ENCODE measurements around the gene EML1. TPM values are rescaled to one million over a fixed set of nuclear protein-coding genes. Genes with fewer than 3 reads are reported as not detected.

EML1 gene
- total RNA-seq, 1 donor from 2014 or later = 24.1 TPM

GRCh38 chr14:99958380-99958779, 165.2 kb downstream of the EML1 start:
- DNase-seq (ENCODE audit: low read depth) = no peak

GRCh38 chr14:99961826-99962518, 168.8 kb downstream of the EML1 start:
- DNase-seq (ENCODE audit: low read depth) = no peak

GRCh38 chr14:99964979-99965378, 171.8 kb downstream of the EML1 start:
- DNase-seq (ENCODE audit: low read depth) = no peak

GRCh38 chr14:99966037-99966835, 173.0 kb downstream of the EML1 start:
- DNase-seq (ENCODE audit: low read depth) = peak; percentile 47

GRCh38 chr14:99966912-99967311, 173.7 kb downstream of the EML1 start:
- no peak for DNase-seq (ENCODE audit: low read depth)

- DNase-seq (ENCODE audit: low read depth) = peak; percentile 67
These were observed 175.1 kb downstream of the EML1 start for GRCh38 chr14:99968191-99968920.

GRCh38 chr14:99968941-99969340, 175.7 kb downstream of the EML1 start:
- DNase-seq (ENCODE audit: low read depth) = no peak

- no peak for DNase-seq (ENCODE audit: low read depth)
These were observed 176.6 kb downstream of the EML1 start for GRCh38 chr14:99969673-99970322.

GRCh38 chr14:99971087-99971940, 178.1 kb downstream of the EML1 start:
- peak; percentile 86 for DNase-seq (ENCODE audit: low read depth)

GRCh38 chr14:99971941-99972747, 178.9 kb downstream of the EML1 start:
- peak; percentile 20 for DNase-seq (ENCODE audit: low read depth)

- peak; percentile 13 for DNase-seq (ENCODE audit: low read depth)
These were observed 179.7 kb downstream of the EML1 start for GRCh38 chr14:99972748-99973466.

GRCh38 chr14:99975190-99975589, 182.0 kb downstream of the EML1 start:
- no peak for DNase-seq (ENCODE audit: low read depth)

GRCh38 chr14:99976021-99976420, 182.8 kb downstream of the EML1 start:
- no peak for DNase-seq (ENCODE audit: low read depth)

- no peak for DNase-seq (ENCODE audit: low read depth)
These were observed 183.5 kb downstream of the EML1 start for GRCh38 chr14:99976681-99977080.

- DNase-seq (ENCODE audit: low read depth) = no peak
These were observed 187.1 kb downstream of the EML1 start for GRCh38 chr14:99980299-99980698.

GRCh38 chr14:99981806-99982205, 188.6 kb downstream of the EML1 start:
- DNase-seq (ENCODE audit: low read depth) = no peak

GRCh38 chr14:99982537-99983250, 189.5 kb downstream of the EML1 start:
- DNase-seq (ENCODE audit: low read depth) = peak; percentile 76

All from myocyte (in vitro differentiated cells).